DMS53 treated with DMSO at 0.1 percent for 48 hours (cell line): ENCODE measurements around the gene SOS2.
"Not testable (repeated sequence)": the region's sequence is repeated elsewhere in the genome, so short reads cannot be mapped to it uniquely, and the experiment has no call there.

ENCODE experiments used
- DNase-seq: peaks from one replicate; lab custom pipeline; 2025; ENCODE audit not compliant: unreplicated experiment; lab: John Stamatoyannopoulos, UW

Gene SOS2

GRCh38 chr14:50086321-50086711 lies 145.1 kb downstream of the SOS2 start:
- DNase-seq, result no peak

GRCh38 chr14:50085570-50086320 lies 145.6 kb downstream of the SOS2 start:
- no peak for DNase-seq

GRCh38 chr14:50084666-50085065 lies 146.7 kb downstream of the SOS2 start:
- no peak for DNase-seq

- DNase-seq, result no peak
Measured at GRCh38 chr14:50083467-50084337, 147.7 kb downstream of the SOS2 start.

GRCh38 chr14:50082784-50083466 lies 148.5 kb downstream of the SOS2 start:
- no peak for DNase-seq

- DNase-seq, result no peak
Measured at GRCh38 chr14:50082308-50082742, 149.1 kb downstream of the SOS2 start.

- DNase-seq, result not testable (repeated sequence)
Measured at GRCh38 chr14:50079103-50079502, 152.3 kb downstream of the SOS2 start.

- DNase-seq, result not testable (repeated sequence)
Measured at GRCh38 chr14:50073663-50074062, 157.7 kb downstream of the SOS2 start.

- DNase-seq, result no peak
Measured at GRCh38 chr14:50072395-50072794, 159.0 kb downstream of the SOS2 start.

GRCh38 chr14:50070840-50071548 lies 160.4 kb downstream of the SOS2 start:
- no peak for DNase-seq

- DNase-seq, result no peak
Measured at GRCh38 chr14:50070230-50070629, 161.1 kb downstream of the SOS2 start.

GRCh38 chr14:50069325-50069724 lies 162.1 kb downstream of the SOS2 start:
- DNase-seq, result no peak

GRCh38 chr14:50068496-50068895 lies 162.9 kb downstream of the SOS2 start:
- DNase-seq, result no peak

- DNase-seq, result peak; percentile 7
Measured at GRCh38 chr14:50067723-50068495, 163.5 kb downstream of the SOS2 start.
